ENCODE data around the gene YIPF3.
"Not testable (repeated sequence)": the region's sequence is repeated elsewhere in the genome, so short reads cannot be mapped to it uniquely, and the experiment has no call there.

Gene YIPF3

DNA sequence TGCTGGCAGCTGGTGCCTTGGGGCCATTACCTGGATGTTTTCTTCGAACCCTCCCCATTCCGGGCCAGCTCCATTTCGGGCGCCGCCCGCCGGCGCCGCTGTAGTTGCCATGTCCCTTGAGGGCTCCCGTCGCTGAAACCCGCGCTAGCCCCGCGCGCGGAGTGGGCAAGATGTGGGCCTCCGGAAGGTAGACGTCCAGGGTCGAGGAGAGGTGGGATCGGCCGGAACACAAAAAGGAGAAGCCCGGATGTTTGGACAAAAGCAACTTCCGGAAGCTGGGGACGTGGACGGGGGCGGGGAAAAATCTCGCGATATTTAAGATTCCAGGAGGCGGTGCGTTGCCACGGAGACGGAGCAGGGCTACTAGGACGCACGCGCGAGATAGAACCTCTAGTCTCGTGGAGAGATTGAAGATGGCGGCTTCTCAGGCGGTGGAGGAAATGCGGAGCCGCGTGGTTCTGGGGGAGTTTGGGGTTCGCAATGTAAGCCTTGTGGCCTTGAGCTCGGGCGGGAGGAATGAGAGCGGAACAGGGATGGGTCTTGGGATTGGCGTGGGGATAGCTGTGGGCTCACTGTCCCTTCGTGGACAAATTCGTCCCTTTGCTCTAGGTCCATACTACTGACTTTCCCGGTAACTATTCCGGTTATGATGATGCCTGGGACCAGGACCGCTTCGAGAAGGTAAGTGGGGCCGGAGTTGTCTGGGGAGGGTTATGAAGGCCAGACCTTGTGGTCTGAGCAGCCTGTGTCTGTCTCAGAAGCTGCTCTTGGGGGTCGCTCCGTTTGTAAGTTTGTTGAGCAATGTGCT is at the start of gene YIPF3, which contains the start of gene POLR1C:
Gene YIPF3 (minus strand): TSS at position 230 of the 808 bp plus-strand sequence. CDS start 119 bp downstream, at position 111.
Gene POLR1C (plus strand): TSS at position 393 of the 808 bp plus-strand sequence. CDS start 21 bp downstream, at position 414.
- DNase-seq (ENCODE audit: low spot score): peak; percentile 96

DNA sequence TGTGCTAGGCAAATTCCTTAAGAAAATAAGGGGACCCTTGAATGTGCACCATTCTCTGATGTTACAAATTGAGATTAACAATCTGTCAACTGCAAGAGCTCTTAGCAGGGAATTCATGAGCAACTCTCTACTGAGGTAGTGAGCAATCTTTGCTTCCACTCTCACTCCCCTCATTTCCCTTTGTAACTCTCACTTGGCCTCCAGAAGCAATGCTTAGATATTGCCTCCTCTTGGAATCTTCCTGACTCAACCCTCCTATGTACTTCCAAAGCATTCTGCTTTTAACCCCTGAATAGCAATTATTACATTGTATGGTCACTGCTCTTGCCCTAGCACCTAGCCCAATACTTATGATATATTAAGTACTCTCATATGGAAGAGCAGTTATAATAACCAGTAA is 42.6 kb upstream of the YIPF3 start:
- DNase-seq (ENCODE audit: low spot score): no peak

DNA sequence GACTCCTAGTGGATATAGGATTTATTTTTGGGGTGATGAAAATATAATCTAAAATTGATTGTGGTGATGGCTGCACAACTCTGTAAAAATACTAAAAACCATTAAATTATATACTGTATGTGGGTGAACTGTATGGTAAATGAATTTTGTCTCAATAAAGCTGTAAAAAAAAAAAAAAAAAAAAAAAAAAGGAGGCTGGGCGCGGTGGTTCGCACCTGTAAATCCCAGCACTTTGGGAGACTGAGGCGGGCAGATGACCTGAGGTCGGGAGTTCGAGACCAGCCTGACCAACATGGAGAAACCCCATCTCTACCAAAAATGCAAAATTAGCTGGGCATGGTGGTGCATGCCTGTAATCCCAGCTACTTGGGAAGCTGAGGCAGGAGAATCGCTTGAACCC is 40.9 kb upstream of the YIPF3 start:
- DNase-seq (ENCODE audit: low spot score): not testable (repeated sequence)

DNA sequence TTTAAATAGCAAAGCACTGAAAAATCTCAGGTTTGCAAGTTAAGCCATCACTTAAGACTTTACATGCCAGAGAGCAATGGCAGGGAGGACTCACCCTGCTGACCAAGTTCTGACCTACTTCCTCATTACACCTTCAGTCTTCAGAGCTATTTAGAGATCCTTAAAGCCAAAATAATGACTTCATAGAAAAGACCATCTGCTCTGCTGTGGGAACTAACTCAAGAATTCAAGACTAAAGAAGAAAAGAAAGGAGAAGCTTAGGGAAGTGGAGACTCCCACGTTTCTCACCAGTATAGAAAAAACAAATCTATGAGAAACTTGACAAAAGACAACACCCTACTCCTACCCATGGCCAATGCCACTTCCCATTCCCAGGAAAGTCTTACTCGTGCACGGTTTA is 30.5 kb upstream of the YIPF3 start:
- DNase-seq (ENCODE audit: low spot score): no peak

DNA sequence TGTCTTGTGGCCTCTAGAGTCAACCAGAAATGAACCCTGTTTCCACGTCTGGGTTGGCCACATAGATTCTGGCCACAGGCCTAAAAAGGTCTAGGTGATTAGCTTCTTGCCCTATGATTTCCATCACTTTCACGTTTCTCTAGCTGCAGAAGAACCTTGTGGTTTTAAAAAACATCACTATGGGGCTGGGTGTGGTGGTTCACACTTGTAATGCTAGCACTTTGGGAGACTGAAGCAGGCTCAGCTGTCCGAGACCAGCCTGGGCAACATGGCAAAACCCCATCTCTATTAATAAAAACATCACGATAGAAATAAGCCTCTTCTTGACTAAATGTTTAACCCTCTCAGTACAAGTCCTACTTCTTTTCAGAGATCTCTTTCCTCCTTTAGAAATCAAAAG is 27.7 kb upstream of the YIPF3 start:
- DNase-seq (ENCODE audit: low spot score): no peak

DNA sequence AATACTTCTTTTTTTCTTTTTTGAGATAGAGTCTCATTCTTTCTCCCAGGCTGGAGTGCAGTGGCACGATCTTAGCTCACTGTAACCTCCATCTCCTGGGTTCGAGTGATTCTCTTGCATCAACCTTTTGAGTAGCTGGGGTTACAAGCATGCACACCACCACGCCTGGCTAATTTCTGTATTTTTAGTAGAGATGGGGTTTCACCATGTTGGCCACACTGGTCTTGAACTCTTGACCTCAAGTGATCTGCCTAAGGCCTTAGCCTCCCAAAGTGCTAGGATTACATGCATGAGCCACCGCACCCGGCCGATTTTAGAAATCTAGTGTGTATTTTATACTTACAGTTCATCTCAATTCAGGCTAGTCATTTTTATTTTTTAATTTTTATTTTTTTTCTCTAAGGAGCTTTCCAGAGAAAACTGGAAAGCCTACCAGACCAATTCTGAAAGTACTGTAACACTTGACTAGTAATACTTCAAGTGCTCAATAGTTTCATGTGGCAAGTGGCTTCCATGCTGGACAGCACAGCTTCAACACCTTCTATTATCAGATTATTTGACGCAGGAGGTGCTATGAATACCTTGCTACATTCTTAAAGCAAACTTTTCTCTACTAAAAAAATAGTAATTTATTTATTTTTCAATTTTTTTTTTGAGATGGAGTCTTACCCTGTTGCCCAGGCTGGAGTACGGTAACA is 25.2 kb upstream of the YIPF3 start:
- no peak for DNase-seq (ENCODE audit: low spot score)

DNA sequence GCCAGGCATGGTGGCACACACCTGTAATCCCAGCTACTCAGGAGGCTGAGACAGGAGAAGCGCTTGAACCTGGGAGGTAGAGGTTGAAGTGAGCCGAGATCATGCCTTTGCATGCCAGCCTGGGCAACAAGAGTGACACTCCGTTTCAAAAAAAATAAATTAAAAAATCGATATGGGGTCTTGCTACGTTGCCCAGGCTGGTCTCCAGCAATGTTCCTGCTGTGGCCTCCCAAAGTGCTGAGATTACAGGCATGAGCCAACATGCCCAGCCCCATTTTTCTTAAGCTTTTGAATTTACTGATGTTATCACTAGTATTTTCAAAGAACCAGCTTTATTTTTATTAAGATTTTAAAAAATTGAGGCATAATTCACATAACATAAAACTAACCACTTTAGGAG is 23.8 kb upstream of the YIPF3 start:
- no peak for DNase-seq (ENCODE audit: low spot score)

DNA sequence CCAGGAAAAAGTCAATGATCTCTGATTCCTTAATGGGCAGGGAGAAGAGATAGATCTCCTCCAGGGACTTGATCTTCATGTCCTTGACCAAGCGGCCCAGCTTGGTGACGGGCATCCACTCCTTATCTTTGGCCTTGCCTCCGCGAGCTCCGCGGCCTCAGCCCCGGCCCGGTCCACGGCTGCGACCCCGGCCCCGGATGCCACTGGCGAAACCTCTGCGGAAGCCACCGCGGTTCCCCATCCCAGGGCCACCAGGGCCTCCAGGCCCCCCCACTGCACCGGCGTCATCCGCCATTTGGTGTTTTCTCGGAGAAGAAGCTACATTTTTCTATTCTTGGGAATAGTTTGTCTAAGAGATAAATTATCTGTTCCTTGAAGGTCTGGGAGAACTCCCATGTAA is 22.7 kb upstream of the YIPF3 start:
- not testable (repeated sequence) for DNase-seq (ENCODE audit: low spot score)

DNA sequence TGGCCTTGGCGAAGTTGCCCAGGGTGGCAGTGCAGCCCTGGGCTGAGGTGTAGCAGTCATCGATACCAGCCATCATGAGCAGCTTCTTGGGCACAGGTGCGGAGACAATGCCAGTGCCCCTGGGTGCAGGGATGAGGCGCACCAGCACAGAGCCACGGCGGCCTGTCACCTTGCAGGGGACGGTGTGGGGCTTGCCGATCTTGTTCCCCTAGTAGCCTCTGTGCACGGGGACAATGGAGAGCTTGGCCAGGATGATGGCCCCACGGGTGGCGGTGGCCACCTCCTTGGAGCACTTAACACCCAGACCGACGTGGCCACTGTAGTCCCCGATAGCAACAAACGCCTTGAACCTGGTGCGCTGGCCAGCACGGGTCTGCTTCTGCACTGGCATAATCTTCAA is 22.3 kb upstream of the YIPF3 start:
- DNase-seq (ENCODE audit: low spot score): not testable (repeated sequence)

DNA sequence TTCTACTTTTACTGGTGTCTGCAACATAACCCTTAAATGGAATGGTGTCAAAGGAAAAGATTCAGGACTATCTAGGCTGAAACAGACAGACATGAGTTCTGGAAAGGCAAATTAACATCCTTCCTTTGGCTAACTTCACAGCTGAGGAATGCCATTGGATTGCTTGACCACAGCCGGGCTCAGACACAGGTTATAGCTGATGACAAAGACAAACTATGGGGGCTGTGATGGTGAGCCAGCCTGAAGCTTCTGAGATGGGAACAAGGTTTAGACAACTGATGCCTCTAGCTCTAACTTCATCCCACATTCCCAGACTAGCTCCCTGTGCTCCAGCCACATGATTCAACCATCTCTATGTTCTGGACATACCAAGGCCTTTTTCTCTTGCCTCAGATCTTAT is 15.5 kb upstream of the YIPF3 start:
- DNase-seq (ENCODE audit: low spot score): no peak

DNA sequence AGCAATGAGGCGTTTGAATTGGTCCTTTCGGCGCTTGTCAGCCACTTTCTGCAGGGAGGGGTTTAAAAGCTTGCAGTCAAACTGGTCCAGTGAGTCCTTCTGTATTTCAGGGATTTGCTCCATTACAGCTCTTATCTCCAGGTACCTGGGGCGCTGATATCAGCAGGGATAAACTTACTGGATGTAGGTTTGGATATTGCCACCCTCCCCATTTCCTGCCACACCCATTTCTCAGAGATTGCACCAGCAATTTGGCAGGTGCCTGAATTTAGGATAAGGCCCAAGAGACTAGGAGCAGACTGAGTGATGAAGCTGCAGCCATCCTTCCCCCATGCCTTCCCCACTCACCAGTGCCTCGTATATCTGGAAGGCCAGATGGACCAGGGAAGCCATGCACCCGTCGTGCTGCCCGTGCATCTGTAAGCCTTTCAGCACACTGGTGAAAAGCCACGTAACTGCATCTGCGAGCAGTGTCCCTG is 7.8 kb upstream of the YIPF3 start:
- DNase-seq (ENCODE audit: low spot score): no peak

DNA sequence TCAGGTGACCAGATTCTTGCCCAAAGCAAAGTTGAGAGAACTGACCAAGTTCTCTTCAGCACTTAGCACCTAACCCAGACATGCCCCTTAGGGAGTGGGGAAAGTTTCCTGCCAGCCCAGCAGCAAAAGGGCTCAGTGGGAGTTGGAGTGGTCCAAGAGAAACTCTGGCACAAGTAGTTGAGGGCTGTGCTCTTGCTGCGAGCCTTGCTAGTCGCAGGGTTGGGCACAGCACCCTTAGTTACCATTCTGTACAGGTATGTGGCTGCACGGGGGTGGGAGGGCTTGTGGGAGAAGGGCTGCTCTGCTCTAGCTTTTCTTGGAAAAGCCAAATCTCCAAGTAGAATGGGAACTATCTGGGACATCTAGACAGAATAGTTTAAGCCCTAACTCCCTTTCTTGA is 6.6 kb upstream of the YIPF3 start:
- no peak for DNase-seq (ENCODE audit: low spot score)

DNA sequence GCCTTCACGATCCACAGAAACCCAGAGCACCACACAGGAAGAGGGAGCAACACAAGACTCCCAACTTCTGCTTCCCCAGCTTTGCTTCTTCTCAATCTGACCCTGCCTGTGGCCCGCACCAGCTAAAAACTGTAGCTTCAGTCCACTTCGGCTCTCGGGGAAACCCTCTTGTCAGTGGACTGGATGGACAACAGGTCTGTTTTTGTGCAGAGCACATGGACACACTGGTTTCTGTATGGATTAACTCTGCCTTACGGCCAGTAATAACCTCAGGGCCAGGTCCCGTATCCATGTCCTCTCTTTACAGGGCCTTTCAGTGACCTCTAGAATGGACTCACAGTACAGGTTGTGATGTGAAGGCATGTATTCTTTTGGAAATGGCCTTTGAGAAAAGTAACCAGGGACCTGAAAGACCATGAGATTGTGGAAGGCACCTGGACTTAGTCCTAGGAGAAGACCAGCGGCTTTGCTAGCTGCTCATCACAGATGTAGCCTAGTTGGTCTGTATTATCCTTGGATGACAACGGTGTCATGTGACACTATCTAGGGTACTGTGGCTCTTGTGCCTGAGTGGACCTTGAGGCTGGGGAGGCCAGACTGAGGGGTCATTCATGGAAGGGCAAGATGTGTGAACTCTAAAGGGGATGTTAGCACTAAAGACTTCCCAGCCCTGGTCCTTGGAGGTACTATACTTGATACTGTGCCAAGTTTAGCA is 6.0 kb upstream of the YIPF3 start:
- DNase-seq (ENCODE audit: low spot score): no peak

DNA sequence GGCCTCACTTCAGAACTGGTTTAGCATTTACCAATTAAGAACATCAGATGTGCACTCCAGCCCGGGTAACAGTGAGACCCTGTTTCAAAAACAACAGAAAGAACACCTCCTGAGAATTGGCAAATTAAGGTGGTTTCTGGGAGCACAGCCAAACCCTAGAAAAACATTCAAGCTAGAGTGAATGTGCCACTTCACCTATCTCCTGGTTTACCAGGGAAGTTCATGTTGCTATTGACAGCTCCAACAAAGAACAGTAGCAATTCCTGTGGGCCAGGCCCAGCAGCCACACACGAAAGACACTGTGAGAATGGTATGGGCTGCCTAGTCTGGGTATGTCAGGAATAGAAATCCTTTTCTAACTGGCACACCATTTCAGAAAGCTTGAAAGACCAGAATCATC is 5.1 kb upstream of the YIPF3 start:
- DNase-seq (ENCODE audit: low spot score): no peak

DNA sequence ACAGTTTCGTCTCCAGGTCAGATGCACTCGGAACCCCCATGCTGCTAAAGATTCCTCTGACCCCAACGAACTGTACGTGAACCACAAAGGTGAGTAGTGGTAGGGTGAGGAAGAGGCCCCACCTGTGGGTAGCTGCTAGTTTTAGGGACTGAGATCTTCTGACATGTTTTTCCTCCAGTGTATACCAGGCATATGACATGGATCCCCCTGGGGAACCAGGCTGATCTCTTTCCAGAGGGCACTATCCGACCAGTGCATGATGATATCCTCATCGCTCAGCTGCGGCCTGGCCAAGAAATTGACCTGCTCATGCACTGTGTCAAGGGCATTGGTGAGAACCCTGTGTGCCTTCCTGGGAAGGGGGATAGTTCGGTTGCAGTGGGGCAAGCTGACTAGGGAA is 3.4 kb upstream of the YIPF3 start:
- DNase-seq (ENCODE audit: low spot score): no peak

DNA sequence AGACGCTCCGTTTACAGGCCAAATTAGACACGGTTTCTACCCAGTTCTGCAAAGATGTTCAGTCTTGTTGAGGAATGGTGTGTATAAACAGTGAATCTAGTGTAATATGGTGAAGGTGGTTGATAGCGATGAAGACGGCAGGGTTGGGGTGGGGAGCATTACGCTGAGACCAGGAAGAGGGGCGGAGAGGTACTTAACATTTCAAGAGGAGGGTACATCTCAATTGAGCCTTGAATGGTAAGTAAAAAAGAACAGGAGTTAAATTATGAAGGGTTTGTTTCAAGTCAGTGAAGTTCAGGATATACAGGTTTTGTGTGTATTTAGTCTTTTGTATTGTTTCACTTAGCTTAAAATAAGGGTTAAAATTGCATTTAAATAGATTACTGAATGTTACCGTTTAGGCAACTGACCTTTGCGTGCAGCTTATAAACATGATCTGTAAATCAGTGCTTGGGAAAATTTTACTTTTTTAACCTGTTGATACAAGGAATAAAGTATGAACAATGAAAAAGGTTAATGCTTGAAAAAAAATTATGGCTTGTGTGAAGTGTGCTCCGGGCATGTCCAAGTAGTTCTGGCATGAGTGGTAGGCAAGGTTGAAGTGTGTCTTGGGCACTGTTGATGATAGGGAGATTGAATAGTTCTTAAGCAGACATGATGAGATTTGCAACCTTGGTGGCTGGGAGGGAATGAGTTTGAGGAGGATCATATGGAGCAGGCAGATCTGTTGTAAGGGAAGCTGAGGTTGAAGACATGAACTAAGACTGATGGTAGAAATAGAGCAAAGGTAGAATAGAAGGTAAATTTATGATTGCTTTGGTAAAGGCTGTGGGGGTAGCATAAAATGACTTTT is 1.0 kb upstream of the YIPF3 start:
- no peak for DNase-seq (ENCODE audit: low spot score)

DNA sequence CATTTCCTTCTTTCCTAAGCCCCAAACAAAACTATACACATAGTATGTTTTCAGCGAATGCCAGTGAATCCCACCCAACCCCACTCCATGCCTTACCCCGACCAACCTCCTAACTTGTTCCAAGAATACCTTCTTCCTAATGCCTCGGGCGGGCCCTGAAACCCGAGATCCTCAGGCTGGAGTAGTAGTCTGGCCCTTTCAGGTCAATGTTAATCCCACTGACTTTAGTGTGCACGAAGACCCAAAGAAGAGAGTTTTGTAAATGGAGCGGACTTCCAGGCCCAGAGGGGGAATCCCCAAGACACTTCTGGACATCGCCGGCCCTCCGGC is 394 bp downstream of the YIPF3 start:
- no peak for DNase-seq (ENCODE audit: low spot score)

DNA sequence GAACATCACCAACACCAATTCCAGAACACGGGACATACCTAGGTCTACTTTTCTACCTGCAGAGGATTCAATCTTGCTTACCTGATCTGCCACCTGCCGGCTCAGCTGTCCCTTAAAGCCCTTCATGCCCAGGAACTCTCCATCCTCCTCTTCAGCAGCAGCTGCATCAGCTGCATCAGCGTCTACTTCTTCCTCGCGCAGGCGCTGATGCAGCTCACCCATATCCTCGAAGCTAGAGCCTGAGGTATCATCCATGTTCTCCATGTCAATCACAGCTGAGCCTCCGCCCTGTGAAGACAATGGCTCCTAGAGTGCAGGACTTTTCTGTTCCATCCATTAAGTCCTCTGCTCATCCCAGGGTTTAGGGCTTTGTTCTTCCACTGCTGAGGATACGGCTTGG is 918 bp downstream of the YIPF3 start:
- DNase-seq (ENCODE audit: low spot score): no peak

DNA sequence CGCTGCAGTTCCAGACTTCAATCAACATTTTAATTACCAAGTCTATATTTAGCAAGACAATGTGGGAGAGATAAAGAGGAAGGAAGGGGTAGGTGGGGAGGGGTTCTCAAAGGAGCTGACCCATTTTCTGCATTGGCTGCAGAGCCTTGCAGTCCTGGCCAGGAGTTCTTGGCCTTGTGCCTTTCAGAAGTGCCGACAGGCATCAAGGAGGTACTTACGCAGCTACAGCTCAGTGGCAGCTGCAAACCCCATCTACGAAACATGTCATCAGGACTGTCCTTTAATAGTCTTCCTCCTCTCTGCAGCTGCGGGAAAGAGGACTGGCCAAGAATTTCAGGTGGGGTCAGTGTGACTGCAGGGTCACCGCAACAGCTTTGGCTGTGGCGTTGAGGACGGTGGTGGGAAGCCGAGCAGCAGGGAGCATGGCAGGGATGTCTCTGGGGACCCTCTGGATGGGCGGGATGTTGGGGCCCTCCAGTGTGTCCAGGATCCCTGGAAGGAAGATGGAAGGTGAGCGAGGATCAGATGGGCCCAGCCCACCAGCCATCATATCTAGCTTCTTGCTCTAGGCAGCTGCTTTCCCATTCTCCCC is 4.8 kb downstream of the YIPF3 start:
- no peak for DNase-seq (ENCODE audit: low spot score)

DNA sequence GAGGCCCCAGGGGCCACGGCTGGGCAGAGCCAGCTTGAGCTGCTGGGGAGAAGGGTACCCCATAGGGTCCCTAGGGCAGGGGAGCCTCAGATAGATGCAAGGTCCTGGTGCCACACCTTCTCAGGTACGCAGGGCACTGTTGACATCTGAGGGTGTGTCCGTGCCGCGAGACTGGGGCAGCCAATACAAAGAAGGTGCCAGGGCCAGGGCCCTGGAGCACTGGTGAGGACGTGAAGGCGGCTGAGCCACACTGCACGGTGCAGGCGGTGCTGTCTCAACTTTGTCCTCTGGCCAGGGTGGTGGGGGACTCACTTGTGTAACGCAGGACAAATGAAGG is 5.9 kb downstream of the YIPF3 start:
- DNase-seq (ENCODE audit: low spot score): no peak

DNA sequence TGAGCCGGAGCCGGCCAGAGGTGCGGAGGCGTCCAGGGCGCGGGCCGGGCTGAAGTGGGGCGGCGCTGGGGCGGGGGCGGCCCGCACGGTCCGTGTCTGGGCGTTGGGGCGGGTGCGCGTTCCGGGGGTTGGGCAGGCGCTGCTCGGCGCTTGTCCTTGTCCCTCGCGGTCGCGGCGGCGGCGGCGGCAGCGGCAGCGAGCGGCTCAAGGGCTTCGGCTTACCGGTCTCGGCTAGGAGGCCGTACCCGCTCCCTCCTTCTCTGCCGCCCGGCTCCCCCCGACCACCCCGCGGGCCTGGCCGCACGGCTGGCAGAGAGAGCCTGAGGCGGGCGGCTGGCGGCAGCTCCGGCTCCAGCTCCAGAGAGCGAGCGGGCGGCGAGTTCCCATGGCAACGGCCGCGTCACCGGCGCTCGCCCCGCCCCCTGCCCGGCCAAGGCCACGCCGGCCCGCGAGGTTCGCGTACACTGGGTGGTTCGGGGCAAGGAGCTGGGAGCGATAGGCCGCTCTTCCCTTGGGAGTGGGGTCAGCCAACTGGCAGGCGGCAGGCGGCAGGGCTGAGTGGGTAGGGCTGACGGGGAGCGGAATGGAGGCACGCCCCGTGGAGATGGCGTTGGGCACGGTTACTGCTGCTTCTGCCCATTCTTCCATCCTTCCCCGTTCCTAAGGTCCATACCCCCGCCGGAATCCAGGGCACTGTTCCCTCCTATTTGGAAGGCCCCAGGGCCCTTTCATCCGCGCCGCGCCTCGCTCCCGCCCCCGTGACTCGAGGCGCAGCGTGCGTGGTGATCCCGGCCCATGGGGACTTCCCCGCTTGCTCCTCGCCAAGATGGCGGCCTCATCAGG is 6.5 kb downstream of the YIPF3 start, which contains the start of gene LRRC73:
Gene LRRC73 (minus strand): TSS at position 363 of the 843 bp plus-strand sequence. CDS start 561 bp downstream, outside the sequence.
- peak; percentile 92 for DNase-seq (ENCODE audit: low spot score)

Measured in ecto neural progenitor cell (in vitro differentiated cells).